Camera-type eye (tissue), 1 donor: Measurements from ENCODE around the gene PDK1. TPM values are rescaled to one million over a fixed set of nuclear protein-coding genes. Genes with fewer than 3 reads are reported as not detected.

Experiments used
- total RNA-seq: library from RNA; depleted of rRNA; stranded (reverse); fragments of >200 nt; gene quantifications from one replicate; pipeline ENCODE4 v1.2.3, GENCODE V29; 2014

Gene PDK1
- total RNA-seq, result 46.2 TPM

DNA sequence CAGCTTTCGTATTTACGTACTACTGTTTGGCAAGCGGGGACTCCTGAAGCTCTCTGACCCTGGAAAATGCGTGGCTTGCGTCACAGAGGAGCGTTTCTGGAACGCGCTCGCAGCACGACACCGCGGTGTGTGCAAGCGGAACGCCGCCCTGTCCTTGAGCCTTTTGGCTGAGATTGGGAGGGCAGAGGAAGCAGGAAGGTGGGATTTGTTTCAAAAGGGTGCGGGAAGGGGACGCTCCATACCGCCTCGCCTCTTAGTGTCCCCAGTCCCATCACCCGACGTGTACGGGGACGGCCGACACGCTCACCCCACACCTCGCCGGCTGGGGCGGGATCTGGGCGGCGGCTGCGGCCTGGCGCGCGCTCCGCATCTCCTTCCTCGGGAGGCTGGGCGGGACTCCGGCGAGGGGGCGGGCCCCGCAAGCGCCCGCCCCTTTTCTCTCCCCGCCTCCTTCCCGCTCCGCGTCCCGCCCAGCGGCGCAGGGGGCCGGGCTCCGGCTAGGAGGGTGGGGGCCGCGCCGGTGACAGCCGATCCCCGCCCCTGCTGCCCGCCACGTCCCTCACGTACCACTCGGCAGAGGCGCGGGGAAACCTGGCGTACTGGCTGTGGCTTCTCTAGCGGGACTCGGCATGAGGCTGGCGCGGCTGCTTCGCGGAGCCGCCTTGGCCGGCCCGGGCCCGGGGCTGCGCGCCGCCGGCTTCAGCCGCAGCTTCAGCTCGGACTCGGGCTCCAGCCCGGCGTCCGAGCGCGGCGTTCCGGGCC lies at the start of gene PDK1:
Gene PDK1 (plus strand): TSS at position 569 of the 762 bp plus-strand sequence. CDS start 61 bp downstream, at position 630.

Other genes with a start within 250 kb of the PDK1 start
- gene ITGA6, start 128.5 kb upstream of the PDK1 start, total RNA-seq, result 120 TPM
- 29.5 TPM for gene RAPGEF4, start 179.8 kb downstream of the PDK1 start, total RNA-seq